Measurements from ENCODE around the gene BMP4. TPM values are rescaled to one million over a fixed set of nuclear protein-coding genes. Genes with fewer than 3 reads are reported as not detected.
A peak's percentile ranks its signal among the peaks of the same experiment; 100 is the strongest.

The BMP4 gene
- total and polyA plus RNA-seq, 5 donors = 6.4 to 10.8 (median 8.0) TPM

- H3K4me1 ChIP-seq (ENCODE audit: control insufficient read depth, insufficient read depth, low read length) = no peaks in the 10 kb centered on the region
- DNase-seq (no peak), ATAC-seq (no peak)
- WGBS = 27% methylated on average over 4 of the region's 4 CpGs
- no peaks in the 10 kb centered on the region for H3K9me3 ChIP-seq (ENCODE audit: control insufficient read depth, low read length)
- no peak overlapping the region for H3K4me3 ChIP-seq (ENCODE audit: low read length)
- no peak overlapping the region for H3K27ac ChIP-seq (ENCODE audit: low read length)
- intact Hi-C loops (cut with DNase I) = no loop called here
- H3K27me3 ChIP-seq (ENCODE audit: control insufficient read depth, insufficient read depth) = no peaks in the 10 kb centered on the region
These were observed 31.9 kb downstream of the BMP4 start for GRCh38 chr14:53924753-53925152.

DNA sequence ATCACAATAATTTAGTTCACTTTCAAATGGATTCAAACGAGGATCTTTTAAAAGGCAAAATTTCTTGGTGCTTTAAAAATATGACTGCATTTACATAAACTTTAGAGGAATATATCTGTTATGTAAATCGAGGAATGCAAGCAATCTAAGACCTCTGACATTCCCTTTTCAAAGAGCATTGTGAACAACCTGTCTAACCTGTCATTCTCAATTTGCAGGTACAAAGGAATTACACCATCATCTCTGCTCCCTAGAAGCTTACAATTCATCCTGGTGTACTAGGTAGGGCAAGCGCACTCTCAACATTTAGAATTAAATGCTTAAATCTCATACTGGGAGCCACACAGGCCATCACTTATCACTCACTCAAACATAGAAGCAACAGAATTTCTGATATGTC is 35.6 kb downstream of the BMP4 start:
- Histone ChIP-seq H3K27me3 (ENCODE audit: control insufficient read depth, insufficient read depth) (no peaks in the 10 kb centered on the region), H3K4me1 (ENCODE audit: control insufficient read depth, insufficient read depth, low read length) (no peaks in the 10 kb centered on the region), H3K27ac (ENCODE audit: low read length) (no peak overlapping the region), H3K9me3 (ENCODE audit: control insufficient read depth, low read length) (no peaks in the 10 kb centered on the region), H3K4me3 (ENCODE audit: low read length) (no peak overlapping the region)
- 63% methylated on average over 3 of the region's 3 CpGs for WGBS
- intact Hi-C loops (cut with DNase I) = no loop called here
- ATAC-seq (no peak), DNase-seq (no peak)

DNA sequence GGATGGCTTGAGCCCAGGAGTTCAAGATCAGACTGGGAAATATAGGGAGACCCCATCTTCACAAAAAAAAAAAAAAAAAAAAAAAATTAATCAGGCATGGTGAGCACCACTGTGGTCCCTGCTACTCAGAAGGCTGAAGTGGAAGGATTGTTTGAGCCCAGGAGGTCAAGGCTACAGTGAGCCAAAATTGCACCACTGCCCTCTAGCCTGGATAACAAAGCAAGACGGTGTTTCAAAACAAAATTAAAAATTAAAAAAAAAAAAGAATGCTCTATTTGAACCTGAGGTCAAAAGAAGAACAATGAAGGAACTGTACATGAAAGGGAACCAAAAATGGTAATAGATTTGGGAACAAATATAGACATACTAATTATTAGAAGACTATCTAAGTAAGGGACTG is 40.4 kb downstream of the BMP4 start:
- no peak overlapping the region for H3K4me3 ChIP-seq (ENCODE audit: low read length)
- DNase-seq = no peak
- no peak overlapping the region for H3K27ac ChIP-seq (ENCODE audit: low read length)
- no peaks in the 10 kb centered on the region for H3K4me1 ChIP-seq (ENCODE audit: control insufficient read depth, insufficient read depth, low read length)
- ATAC-seq = no peak
- 70% methylated on average over 1 of the region's 1 CpG for WGBS
- no peaks in the 10 kb centered on the region for H3K9me3 ChIP-seq (ENCODE audit: control insufficient read depth, low read length)
- H3K27me3 ChIP-seq (ENCODE audit: control insufficient read depth, insufficient read depth) = no peaks in the 10 kb centered on the region
- intact Hi-C loops (cut with DNase I) = no loop called here

GRCh38 chr14:53915364-53916014 is 41.1 kb downstream of the BMP4 start:
- intact Hi-C loops (cut with DNase I) = no loop called here
- Histone ChIP-seq H3K27me3 (ENCODE audit: control insufficient read depth, insufficient read depth) (no peaks in the 10 kb centered on the region), H3K27ac (ENCODE audit: low read length) (no peak overlapping the region), H3K4me1 (ENCODE audit: control insufficient read depth, insufficient read depth, low read length) (no peaks in the 10 kb centered on the region), H3K4me3 (ENCODE audit: low read length) (no peak overlapping the region), H3K9me3 (ENCODE audit: control insufficient read depth, low read length) (no peaks in the 10 kb centered on the region)
- peak; percentile 43 to 71 for ATAC-seq
- 52% methylated on average over 4 of the region's 4 CpGs for WGBS
- no peak for DNase-seq

- Histone ChIP-seq H3K4me1 (ENCODE audit: control insufficient read depth, insufficient read depth, low read length) (no peaks in the 10 kb centered on the region), H3K27ac (ENCODE audit: low read length) (no peak overlapping the region), H3K9me3 (ENCODE audit: control insufficient read depth, low read length) (no peaks in the 10 kb centered on the region), H3K27me3 (ENCODE audit: control insufficient read depth, insufficient read depth) (no peaks in the 10 kb centered on the region), H3K4me3 (ENCODE audit: low read length) (no peak overlapping the region)
- no peak for DNase-seq
- no peak for ATAC-seq
- WGBS = 28% methylated on average over 1 of the region's 1 CpG
- intact Hi-C loops (cut with DNase I) = no loop called here
These were observed 44.6 kb downstream of the BMP4 start for GRCh38 chr14:53912021-53912420.

- Histone ChIP-seq H3K27me3 (ENCODE audit: control insufficient read depth, insufficient read depth) (no peaks in the 10 kb centered on the region), H3K4me1 (ENCODE audit: control insufficient read depth, insufficient read depth, low read length) (no peaks in the 10 kb centered on the region), H3K9me3 (ENCODE audit: control insufficient read depth, low read length) (peaks cover 2% of the 10 kb centered on the region), H3K27ac (ENCODE audit: low read length) (no peak overlapping the region), H3K4me3 (ENCODE audit: low read length) (no peak overlapping the region)
- WGBS = 61% methylated on average over 2 of the region's 2 CpGs
- intact Hi-C loops (cut with DNase I) = no loop called here
- ATAC-seq (no peak), DNase-seq (no peak)
These were observed 48.2 kb downstream of the BMP4 start for GRCh38 chr14:53908416-53908815.

GRCh38 chr14:53902307-53902706 is 54.3 kb downstream of the BMP4 start:
- H3K27me3 ChIP-seq (ENCODE audit: control insufficient read depth, insufficient read depth) = no peaks in the 10 kb centered on the region
- peaks cover 2% of the 10 kb centered on the region for H3K9me3 ChIP-seq (ENCODE audit: control insufficient read depth, low read length)
- WGBS = 99% methylated on average over 1 of the region's 1 CpG
- H3K27ac ChIP-seq (ENCODE audit: low read length) = no peak overlapping the region
- H3K4me1 ChIP-seq (ENCODE audit: control insufficient read depth, insufficient read depth, low read length) = no peaks in the 10 kb centered on the region
- DNase-seq (no peak), ATAC-seq (no peak)
- H3K4me3 ChIP-seq (ENCODE audit: low read length) = no peak overlapping the region
- intact Hi-C loops (cut with DNase I) = no loop called here

DNA sequence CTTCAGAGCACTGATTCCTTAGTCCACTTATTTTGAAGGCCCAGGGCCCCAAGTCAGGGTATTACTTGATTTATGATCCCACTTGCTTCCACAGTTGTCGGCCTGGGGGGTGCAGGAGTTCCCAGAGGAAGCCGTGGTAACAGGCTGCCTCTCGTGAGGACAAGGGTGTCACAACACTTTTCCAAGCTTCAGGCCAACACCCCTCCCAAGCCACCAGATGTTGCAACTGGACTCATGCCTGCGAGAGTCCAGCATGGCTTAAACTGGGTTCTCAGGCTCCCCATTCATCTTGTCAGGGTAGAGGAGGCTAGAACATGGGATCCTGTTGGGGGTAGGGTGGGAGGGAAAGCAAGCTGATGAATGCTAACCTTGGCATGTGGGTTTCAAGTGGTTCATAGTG is 56.1 kb downstream of the BMP4 start:
- H3K4me1 ChIP-seq (ENCODE audit: control insufficient read depth, insufficient read depth, low read length) = no peaks in the 10 kb centered on the region
- no peaks in the 10 kb centered on the region for H3K9me3 ChIP-seq (ENCODE audit: control insufficient read depth, low read length)
- H3K4me3 ChIP-seq (ENCODE audit: low read length) = no peak overlapping the region
- intact Hi-C loops (cut with DNase I) = no loop called here
- ATAC-seq (peak; percentile 76 to 78), DNase-seq (peak; percentile 73 to 84 (median 73))
- H3K27me3 ChIP-seq (ENCODE audit: control insufficient read depth, insufficient read depth) = no peaks in the 10 kb centered on the region
- no peak overlapping the region for H3K27ac ChIP-seq (ENCODE audit: low read length)
- 60% methylated on average over 4 of the region's 4 CpGs for WGBS

Small RNAs within 50 kb of the gene (microRNA-seq; reads per million reads assigned to microRNA genes)
- gene MIR5580 = 0 to 2.1 reads per million in 2 donors
